Adrenal gland (tissue), 12 donors: ENCODE measurements around the gene TRAF1. TPM values are rescaled to one million over a fixed set of nuclear protein-coding genes. Genes with fewer than 3 reads are reported as not detected.

ENCODE experiments used
- DNase-seq, 7 donors: peaks; one replicate each; pipeline ENCODE4 v3.0.0-alpha.2; 2019 to 2020
- H3K27ac ChIP-seq, 5 donors: fragments of 200-600 bp; sonication (generic) in 4 of 5; 1 replicate in 3 of 5; 2 replicates in 2 of 5; pipeline versions ENCODE4 v1.5.1 to v1.8.0; 2016 to 2020; ENCODE audit warnings: mild to moderate bottlenecking in 1 of 5
- H3K27me3 ChIP-seq: fragments of 200-600 bp; 2 replicates; pipeline ENCODE4 v1.8.0; 2021
- H3K36me3 ChIP-seq, 2 donors: fragments of 200-600 bp; replicated peaks in 1 of 2; 1 replicate in 1 of 2; 2 replicates in 1 of 2; pipeline versions ENCODE4 v1.5.1 to v1.8.0; 2018 to 2022
- H3K4me1 ChIP-seq, 2 donors: fragments of 200-600 bp; replicated peaks in 1 of 2; 1 replicate in 1 of 2; 2 replicates in 1 of 2; pipeline versions ENCODE4 v1.5.1 to v1.8.0; 2018 to 2021
- H3K4me3 ChIP-seq, 4 donors: fragments of 200-600 bp; sonication (generic) in 3 of 4; one replicate each; pipeline ENCODE4 v1.5.1; 2016 to 2018
- H3K9me3 ChIP-seq, 3 donors: fragments of 200-600 bp; sonication (generic) in 1 of 3; replicated peaks in 1 of 3; 1 replicate in 2 of 3; 2 replicates in 1 of 3; pipeline versions ENCODE4 v1.5.1 to v1.8.0; 2016 to 2021
- CTCF ChIP-seq, 6 experiments: fragments of 450-650 bp in 4 of 6; fragments of 200-600 bp in 2 of 6; sonication (generic) in 1 of 6; IDR thresholded peaks; 1 replicate in 5 of 6; 2 replicates in 1 of 6; pipeline versions ENCODE4 v1.5.1 to v1.8.0; 2016 to 2021; ENCODE audit warnings: antibody characterized with exemption in 6 of 6, mild to moderate bottlenecking in 2 of 6, moderate library complexity in 1 of 6
- POLR2A ChIP-seq, 2 donors: fragments of 450-650 bp; IDR thresholded peaks; one replicate each; pipeline ENCODE4 v1.6.1; 2017; ENCODE audit warnings: antibody characterized with exemption in 2 of 2, mild to moderate bottlenecking in 2 of 2, moderate library complexity in 1 of 2
- WGBS, 4 donors: extraction: QIAGEN DNeasy Blood & Tissue Kit in 2 of 4; methylation state at CpG; one replicate each; pipeline versions ENCODE4 v1.1.5 to v1.1.7; 2013 to 2017; 5-methylcytosine and 5-hydroxymethylcytosine counted together
- intact Hi-C, 2 donors: fragments of 100-400 bp; cut with DNase I; formaldehyde crosslinking; loops; one replicate each; pipeline versions ENCODE4 v1.14.1 to v1.15.0; 2022 to 2023
- polyA plus RNA-seq, 3 donors: library from polyadenylated mRNA; stranded (reverse); fragments of 200-250 nt in 2 of 3; fragments of 350-450 nt in 1 of 3; fragmentation: Illumina TruSeq in 1 of 3; extraction: RNeasy Lipid Tissue Mini Kit (QIAGEN cat#74804) in 1 of 3; gene quantifications; one replicate each; pipeline ENCODE4 v1.2.3, GENCODE V29; 2013 to 2014
- total RNA-seq, 9 donors: library from RNA; depleted of rRNA in 4 of 9; stranded (reverse); fragments of >200 nt in 4 of 9; fragments of 120-200 nt in 1 of 9; fragmentation: NEBNext Ultra II Directional in 1 of 9; extraction: Animal tissue kit (Norgen Biotek cat#: 25700) in 1 of 9; gene quantifications; one replicate each; pipeline versions ENCODE4 v1.1.0 to v1.2.4, GENCODE V29; 2013 to 2023
- donor health status: healthy with polysubstance abuse.
- donor health status: Bipolar disorder and iron deficiency.
- donor health status: DM: yes; HTN: yes; CAD: no.
- donor health status: DM: no; HTN: no; CAD: no.
- donor health status: DM: no; HTN: no; CAD: no.
- donor health status: DM: yes; HTN: yes; CAD: no.

The TRAF1 gene
- total and polyA plus RNA-seq, 12 donors, result 1.6 to 42.7 (median 7.0) TPM

GRCh38 chr9:120904061-120904977 is 22.3 kb downstream of the TRAF1 start:
- no peak for DNase-seq
- no peak overlapping the region for H3K27ac ChIP-seq
- H3K4me3 ChIP-seq, result no peak overlapping the region
- H3K27me3 ChIP-seq, result no peaks in the 10 kb centered on the region
- WGBS, 4 donors, result 80 to 91% (median 89%) methylated on average over 7 to 16 of the region's 16 CpGs
- H3K9me3 ChIP-seq, result no peaks in the 10 kb centered on the region
- intact Hi-C loops, result no loop called here
- TF ChIP-seq POLR2A (IDR thresholded peaks at IDR 0.05) (no peak), CTCF (IDR thresholded peaks at IDR 0.05) (no peak)
- H3K4me1 ChIP-seq, result no peaks in the 10 kb centered on the region
- peaks cover 0 to 5% of the 10 kb centered on the region in 2 donors for H3K36me3 ChIP-seq

- Histone ChIP-seq H3K36me3 (peaks cover 0 to 5% of the 10 kb centered on the region in 2 donors), H3K4me3 (no peak overlapping the region), H3K9me3 (no peaks in the 10 kb centered on the region), H3K27ac (no peak overlapping the region), H3K4me1 (no peaks in the 10 kb centered on the region), H3K27me3 (no peaks in the 10 kb centered on the region)
- intact Hi-C loops, result no loop called here
- TF ChIP-seq POLR2A (IDR thresholded peaks at IDR 0.05) (no peak), CTCF (IDR thresholded peaks at IDR 0.05) (no peak)
- DNase-seq, result no peak
- 81 to 87% (median 86%) methylated on average over 9 to 14 of the region's 14 CpGs for WGBS, 4 donors
Measured at GRCh38 chr9:120902569-120903535, 23.7 kb downstream of the TRAF1 start.

GRCh38 chr9:120901755-120902568 is 24.6 kb downstream of the TRAF1 start:
- 83 to 88% (median 85%) methylated on average over 12 of the region's 12 CpGs for WGBS, 4 donors

More at GRCh38 chr9:120901755-120902568, 24.6 kb downstream of the TRAF1 start:
- Histone ChIP-seq H3K36me3 (peaks cover 0 to 5% of the 10 kb centered on the region in 2 donors), H3K4me3 (no peak overlapping the region), H3K4me1 (peaks cover 0 to 6% of the 10 kb centered on the region in 2 donors), H3K27ac (no peak overlapping the region), H3K27me3 (no peaks in the 10 kb centered on the region), H3K9me3 (no peaks in the 10 kb centered on the region)
- DNase-seq, result no peak
- intact Hi-C loops, result no loop called here
- no peak for TF ChIP-seq POLR2A (IDR thresholded peaks at IDR 0.05)
- TF ChIP-seq CTCF (IDR thresholded peaks at IDR 0.05), result no peak
